Measurements from ENCODE around the gene CDH15.
"Not testable (repeated sequence)": the region's sequence is repeated elsewhere in the genome, so short reads cannot be mapped to it uniquely, and the experiment has no call there.

CDH15 gene

DNA sequence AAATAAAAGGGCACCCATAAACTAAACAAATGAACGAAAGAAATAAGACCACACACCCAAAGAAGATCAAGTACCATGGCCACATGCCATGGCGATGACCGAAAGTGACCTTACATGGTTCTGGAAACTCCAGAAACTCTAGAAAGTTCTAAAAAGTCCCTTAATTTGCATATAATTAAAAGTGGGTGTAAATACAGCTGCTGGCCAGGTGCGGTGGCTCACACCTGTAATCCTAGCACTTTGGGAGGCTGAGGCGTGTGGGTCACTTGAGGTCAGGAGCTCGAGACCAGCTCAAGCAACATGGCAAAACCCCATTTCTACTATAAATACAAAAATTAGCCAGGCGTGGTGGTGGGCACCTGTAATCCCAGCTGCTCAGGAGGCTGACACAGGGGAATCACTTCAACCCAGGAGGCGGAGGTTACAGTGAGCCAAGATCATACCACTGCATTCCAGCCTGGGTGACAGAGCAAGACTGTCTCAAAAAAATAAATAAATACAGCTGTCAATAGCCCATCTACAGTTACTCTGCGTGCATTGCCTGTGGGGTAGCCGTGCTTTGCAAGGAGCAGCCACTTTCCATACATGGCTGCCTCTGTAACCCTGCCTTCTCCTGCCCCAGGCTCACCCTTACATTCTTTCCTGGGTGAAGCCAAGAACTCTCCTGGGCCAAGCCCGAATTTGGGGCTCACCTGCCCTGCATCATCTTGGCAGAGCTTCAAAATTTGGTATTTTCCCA is 38.8 kb downstream of the CDH15 start:
- no peak overlapping the region for H3K4me3 ChIP-seq (ENCODE audit: low read length)
- no peak for DNase-seq (ENCODE audit: low read depth, low spot score)

DNA sequence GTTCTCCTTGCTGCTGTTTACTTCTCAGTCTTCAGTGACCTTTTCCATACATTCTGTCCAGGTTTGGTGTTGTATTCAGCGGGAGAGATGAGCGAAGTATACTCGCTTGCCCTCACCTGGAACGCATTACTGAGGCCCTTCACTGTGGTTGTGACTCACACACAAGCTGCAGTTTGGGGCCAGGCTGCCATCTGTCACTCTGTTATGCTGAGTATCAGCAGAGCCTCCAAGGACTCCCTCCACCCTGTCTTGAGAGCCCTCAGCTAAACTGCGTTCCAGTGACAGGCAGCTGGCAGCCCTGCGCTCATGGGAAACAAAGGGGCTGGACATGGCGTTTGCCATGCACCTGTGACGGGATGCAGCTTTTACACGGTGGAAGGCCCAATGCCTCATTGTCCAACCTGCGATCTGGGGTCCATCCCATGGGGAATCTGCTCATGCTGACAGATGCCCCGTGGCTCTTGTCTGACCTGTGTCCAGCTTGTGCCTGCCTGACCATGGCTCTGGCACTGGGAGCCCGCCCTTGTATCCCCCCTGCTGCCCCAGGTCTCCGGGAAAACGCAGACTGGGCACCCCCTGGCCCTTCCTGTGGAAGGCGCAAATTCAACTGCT is 39.5 kb downstream of the CDH15 start:
- H3K4me3 ChIP-seq (ENCODE audit: low read length): no peak overlapping the region
- DNase-seq (ENCODE audit: low read depth, low spot score): no peak

DNA sequence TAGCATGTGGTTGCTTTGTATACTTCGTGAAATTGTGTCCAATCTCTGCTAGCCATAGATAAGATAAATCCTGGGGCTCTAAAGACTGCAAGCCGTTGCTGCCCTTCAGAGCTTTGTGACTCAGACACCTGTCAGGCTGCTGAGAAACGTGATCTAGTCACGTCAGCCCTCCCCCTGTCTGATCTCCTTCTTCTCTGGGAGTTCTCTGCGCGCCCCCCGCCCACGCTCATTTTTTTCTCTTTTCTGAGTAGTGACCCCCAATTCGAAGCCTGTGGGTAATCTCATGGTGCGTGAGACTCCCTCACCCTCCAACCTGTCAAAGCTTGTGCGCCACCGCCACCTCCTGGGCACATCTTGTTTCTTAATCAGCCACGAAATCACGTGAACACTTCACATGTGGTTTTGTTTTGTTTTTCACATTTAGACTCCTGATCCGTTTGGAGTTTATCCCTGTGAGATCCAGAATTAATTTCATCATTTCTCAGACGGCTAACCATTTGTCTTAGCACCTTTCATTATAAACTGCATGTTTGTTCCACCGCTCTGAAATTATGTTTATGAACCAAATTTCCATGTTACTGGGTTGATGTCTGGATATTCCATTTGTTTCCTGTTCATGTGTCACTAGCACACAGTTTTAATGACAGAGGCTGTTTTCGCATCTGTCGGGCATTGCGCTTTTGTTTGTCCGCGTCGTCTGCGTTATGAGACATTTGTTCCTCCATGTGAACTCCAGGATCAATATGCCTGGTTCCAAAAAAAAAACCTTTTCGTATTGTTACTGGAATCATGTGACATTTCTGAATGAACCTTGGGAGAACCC is 45.0 kb downstream of the CDH15 start:
- peak; percentile 75 for DNase-seq (ENCODE audit: low read depth, low spot score)
- peak overlapping the region; percentile 72 for H3K4me3 ChIP-seq (ENCODE audit: low read length)

DNA sequence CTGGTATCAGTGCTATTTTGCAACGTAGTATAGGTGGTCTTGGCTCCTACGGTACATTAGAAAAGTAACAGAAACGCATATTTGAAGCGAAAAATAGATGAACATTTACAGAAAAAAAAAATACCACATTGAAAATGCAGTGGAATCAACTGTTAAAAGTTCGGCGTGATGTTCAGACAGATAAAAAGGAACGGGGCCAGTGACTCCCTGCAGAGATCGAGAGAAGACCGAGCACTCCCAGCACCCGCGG is 45.5 kb downstream of the CDH15 start:
- DNase-seq (ENCODE audit: low read depth, low spot score): no peak
- peak overlapping the region; percentile 72 for H3K4me3 ChIP-seq (ENCODE audit: low read length)

DNA sequence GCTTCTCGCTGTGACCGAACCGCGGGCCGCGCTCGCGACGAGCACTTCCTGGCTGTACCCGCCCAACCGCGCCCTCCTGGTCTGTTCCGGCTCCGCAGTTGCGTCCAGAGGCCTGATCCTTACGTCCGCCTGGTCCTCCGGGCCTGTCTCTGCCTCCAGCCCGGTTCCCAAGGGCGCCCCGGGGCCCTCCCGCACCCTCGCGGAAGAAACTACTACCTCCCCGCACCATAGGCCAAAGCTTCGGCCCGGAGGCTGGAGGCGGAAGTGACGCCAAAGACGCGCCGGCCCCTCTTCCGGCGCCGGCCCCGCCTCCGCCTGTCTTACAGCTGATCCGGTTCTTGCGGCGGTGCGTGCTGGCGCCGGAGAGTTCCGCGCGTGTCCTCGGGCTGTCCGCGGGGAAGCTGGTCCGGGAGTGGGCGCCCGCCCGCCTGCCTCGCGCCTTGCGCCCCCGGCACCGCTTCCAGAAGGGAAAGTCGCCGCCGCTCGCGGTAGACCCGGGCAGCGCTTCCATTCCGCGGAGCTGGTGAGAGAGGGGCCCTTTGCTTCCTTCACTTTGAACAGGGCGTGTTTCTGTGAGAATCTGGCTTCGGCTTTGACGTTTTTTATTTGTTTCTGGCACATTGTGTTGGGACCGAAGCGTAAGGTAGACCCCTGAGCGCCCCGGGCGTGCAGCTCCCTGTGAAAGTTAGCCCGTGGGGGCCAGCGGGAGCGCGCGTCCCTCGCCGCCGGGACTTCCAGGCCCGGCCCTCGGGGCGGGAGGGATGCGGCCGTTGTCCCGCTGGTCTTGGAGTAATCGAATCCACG is 46.0 kb downstream of the CDH15 start, which contains the start of gene ZNF778:
ZNF778 (plus strand) TSS at position 316 of the 804 bp plus-strand sequence. CDS start 3,425 bp downstream, outside the sequence.
- DNase-seq (ENCODE audit: low read depth, low spot score): peak; percentile 69

DNA sequence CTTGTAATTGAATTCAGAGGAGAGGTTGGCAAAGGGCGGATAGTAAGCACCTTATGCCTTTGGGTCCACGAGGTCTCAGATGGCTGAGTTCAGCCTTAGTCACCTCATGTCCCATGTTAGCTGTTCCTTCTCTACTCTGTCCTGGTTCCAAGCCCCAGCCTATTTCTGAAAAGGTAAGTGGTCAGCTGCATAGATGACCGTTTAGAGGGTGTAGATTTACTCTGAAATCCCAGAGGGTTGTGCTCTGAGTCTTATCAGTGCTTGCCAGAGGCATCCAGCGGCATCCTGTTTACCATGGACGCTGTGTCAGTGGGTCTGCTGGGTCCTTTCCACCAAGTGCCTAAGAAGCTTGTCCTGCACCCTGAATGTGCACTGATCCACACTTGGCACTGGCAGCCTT is 47.8 kb downstream of the CDH15 start:
- no peak for DNase-seq (ENCODE audit: low read depth, low spot score)
- H3K4me3 ChIP-seq (ENCODE audit: low read length): no peak overlapping the region

More for the DNA sequence above, 46.0 kb downstream of the CDH15 start, which contains the start of gene ZNF778:
- H3K4me3 ChIP-seq (ENCODE audit: low read length): peak within 1 kb of the TSS; percentile 72

DNA sequence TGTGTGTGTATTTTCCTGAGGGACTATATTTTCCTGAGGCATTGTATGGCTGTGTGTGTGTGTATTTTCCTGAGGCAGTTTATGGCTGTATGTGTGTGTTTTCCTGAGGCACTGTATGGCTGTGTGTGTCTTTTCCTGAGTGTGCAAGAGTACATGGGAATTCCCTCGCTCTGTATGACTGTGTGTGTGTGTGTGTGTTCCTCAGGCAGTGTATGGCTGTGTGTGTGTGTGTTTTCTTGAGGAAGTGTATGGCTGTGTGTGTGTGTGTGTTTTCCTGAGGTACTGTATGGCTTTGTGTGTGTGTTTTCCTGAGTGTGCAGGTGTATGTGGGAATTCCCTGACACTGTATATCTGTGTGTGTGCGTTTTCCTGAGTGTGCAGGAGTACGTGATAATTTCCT is 50.1 kb downstream of the CDH15 start:
- DNase-seq (ENCODE audit: low read depth, low spot score): no peak
- H3K4me3 ChIP-seq (ENCODE audit: low read length): no peak overlapping the region

DNA sequence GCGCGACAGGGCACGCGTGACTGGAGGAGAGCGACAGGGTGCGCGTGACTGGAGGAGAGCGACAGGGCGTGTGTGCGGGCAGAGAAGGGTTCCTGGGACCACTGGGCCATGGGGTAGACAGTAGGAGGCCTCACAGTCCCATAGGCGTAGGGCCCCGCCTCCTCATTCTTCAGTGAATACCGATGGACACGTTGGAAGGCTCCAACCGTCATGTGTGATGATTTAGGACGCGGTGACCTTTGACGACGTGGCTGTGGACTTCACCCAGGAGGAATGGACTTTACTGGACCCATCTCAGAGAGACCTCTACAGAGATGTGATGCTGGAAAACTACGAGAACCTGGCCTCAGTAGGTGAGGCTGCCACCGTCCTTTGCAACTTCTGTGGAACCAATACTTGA is 51.4 kb downstream of the CDH15 start:
- no peak for DNase-seq (ENCODE audit: low read depth, low spot score)
- no peak overlapping the region for H3K4me3 ChIP-seq (ENCODE audit: low read length)

DNA sequence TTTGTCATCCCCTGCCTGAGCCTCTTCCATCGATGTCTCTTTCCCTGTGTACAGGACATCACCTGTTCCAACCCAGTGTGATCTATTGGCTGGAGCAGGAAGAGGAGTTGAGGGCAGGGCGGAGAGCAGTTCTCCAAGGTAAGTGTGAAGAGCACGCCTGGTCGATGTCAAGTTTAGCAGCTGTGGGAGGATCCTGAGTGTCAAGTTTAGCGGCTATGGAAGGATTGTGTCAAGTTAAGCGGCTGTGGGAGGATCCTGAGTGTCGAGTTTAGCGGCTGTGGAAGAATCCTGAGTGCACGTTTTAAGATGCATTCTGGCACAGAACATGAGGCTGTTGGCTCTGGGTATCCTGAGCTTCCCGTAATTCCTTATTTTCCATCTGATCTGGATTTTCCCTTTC is 53.1 kb downstream of the CDH15 start:
- no peak for DNase-seq (ENCODE audit: low read depth, low spot score)
- no peak overlapping the region for H3K4me3 ChIP-seq (ENCODE audit: low read length)

DNA sequence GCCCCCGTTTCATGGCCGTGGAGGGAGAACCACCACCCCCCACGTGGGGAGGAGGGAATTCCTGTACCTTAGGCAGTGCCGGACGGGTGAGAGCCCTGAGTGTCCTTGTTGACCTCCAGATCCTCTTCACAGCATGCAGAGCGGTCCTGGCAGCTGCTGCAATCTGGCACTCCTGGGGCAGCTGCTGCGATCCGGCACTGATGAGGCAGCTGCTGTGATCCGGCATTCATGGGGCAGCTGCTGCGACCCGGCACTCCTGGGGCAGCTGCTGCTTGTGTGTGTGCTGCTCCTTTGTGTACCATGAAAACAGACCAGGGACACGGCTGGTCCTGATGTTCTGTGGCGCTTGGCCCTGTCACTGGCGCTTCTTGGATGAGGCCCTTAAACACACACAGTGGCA is 58.7 kb downstream of the CDH15 start:
- no peak overlapping the region for H3K4me3 ChIP-seq (ENCODE audit: low read length)
- DNase-seq (ENCODE audit: low read depth, low spot score): no peak

DNA sequence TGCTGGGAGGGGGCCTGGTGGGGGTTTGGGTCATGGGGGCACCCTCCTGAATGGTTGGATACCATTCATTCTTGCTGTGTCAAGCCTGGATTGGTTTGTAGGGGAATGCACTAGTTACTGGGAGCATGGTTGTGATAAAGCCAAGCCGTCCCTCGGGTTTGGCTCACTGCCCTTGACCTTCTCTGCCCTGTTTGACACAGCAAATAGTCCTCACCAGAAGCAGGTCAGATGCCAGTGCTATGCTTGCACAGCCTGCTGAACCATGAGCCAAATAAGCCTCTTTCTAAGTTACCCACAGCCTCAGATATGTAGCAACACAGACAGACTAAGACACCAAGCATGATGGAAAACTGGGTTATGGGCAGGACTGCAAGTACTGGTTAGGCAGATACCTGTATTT is 60.6 kb downstream of the CDH15 start:
- no peak overlapping the region for H3K4me3 ChIP-seq (ENCODE audit: low read length)
- no peak for DNase-seq (ENCODE audit: low read depth, low spot score)

DNA sequence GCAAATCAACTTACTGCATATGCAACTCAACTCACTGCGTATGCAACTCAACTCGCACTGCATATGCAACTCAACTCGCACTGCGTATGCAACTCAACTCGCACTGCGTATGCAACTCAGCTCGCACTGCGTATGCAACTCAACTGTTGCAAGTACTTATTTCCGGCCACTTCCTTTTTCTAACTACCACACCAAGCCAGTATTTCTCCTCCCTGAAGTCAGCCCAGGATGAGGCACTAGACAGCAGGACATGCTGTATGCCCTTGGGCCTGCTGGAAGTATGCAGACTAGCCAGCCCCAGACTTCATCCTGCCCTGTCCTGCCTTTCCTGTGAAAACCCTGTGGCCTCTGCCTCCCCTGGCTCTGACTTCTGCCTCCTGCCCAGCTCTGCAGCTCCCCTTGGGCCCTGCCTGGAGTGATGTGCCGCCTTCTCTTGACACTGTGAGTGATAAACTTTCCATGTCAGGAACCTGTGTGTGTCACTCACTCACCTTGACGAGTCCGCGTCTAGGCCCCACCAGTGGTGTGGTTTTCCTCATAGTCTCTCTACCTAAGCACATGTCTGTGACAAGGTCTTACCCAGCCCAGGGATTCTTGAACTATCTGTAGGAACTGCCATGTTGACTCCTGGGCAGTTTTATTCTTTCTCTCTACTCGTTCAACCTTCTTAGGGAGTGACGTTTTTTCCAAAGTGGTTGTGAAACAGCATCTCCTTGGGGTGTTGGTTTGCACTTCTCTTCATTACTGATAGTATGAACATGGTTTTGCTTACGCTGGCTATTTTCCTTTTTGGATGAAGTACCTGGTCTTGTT is 62.3 kb downstream of the CDH15 start:
- no peak overlapping the region for H3K4me3 ChIP-seq (ENCODE audit: low read length)
- DNase-seq (ENCODE audit: low read depth, low spot score): no peak

DNA sequence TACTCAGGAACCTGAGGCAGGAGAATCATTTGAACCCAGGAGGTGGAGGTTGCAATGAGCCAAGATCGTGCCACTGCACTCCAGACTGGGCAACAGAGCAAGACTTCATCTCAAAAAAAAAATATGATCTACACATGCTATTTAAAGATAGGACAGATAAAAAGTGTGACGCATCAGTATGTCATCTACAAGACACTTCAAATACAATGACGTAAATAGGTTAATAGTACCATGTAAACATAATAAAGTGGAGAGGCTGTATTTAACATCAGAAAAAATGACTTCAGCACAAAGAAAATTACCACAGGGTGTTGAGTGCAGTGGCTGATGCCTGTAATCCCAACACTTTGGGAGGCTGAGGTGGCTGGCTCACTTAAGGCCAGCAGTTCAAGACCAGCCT is 66.2 kb downstream of the CDH15 start:
- no peak for DNase-seq (ENCODE audit: low read depth, low spot score)
- no peak overlapping the region for H3K4me3 ChIP-seq (ENCODE audit: low read length)

DNA sequence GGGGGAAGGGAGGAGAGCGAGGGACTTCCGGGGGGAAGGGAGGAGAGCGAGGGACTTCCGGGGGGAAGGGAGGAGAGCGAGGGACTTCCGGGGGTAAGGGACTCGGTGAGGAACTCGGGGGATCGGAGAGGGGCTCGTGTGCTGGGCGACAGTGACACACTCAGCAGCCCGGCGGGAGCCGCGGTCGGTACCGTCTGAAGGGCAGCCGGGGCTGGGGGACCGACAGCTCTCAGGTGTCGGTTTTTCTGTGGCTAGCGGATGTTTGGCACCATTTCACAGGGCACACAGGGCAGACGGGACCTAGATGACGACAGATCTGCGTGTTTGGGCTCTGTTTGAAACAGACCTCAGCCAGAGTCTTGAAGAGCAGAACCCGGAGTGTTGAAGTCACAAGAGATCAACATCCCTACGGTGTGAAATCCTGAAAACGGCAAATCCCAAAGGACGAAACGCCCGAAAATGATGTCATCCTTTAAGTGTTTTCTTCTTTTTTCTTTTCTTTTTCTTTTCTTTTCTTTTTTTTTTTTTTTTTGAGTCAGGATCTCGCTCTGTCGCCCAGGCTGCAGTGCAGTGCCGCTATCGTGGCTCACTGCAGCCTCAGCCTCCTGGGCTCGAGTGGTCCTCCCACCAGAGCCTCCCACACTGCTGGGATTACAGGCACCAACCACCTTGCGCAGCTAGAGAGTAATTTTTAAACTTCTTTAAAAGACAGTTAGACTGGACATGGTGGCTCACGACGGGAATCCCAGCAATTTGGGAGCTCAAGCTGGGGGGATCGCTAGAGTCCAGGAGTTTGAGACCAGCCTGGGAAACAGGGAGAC is 69.8 kb downstream of the CDH15 start:
- H3K4me3 ChIP-seq (ENCODE audit: low read length): peak overlapping the region; percentile 72
- peak; percentile 85 for DNase-seq (ENCODE audit: low read depth, low spot score)

DNA sequence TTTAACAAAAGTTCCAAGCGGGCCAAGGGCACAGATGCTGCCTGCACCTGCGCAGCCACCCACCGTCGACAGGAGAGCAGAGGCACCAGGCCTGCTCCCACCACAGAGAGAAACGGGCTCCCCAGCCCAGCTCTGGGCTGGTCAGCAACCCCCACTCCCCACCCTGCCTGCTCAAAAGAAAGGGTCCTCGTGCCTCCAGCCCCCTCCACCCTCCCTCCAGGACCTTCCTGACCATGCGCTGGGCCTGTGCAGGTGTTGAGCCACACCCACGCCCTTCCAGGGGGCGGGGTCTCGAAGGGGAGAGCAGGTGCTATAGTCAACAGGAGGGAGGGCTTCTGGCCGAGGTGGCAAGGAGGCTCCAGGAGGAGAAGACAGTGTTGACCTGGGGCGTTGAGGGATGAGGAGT is 71.2 kb downstream of the CDH15 start:
- no peak for DNase-seq (ENCODE audit: low read depth, low spot score)
- H3K4me3 ChIP-seq (ENCODE audit: low read length): no peak overlapping the region

DNA sequence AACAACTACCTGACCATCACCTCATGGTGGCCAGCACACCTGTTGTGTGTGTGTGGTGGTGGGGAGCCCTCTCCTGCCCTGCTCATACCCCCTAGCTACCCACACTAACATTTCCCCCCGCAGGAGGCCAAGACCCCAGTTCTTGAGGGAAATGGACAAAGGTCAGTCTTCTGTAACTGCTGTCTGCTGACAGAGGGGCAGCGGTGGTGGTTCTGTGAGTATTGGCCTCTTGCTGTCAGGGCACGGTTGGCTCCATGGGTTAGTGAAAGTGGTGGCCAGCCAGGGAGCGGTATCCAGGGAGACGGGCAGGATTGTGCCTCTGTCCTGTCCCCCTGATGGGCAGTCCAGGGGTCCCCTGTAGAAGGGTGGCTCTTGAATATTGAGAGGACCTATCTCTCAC is 72.1 kb downstream of the CDH15 start:
- DNase-seq (ENCODE audit: low read depth, low spot score): no peak

DNA sequence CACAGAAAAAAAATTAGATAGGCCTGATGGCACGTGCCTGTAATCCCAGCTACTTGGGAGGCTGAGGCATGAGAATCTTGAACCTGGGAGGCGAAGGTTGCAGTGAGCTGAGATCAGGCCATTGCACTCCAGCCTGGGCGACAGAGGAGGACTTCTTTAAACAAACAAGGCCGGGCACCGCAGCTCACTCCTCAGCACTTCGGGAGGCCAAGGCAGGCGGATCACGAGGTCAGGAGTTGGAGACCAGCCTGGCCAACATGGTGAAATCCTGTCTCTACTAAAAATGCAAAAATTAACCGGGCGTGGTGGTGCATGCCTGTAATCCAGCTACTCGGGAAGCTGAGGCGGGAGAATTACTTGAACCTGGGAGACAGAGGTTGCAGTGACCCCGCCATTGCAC is 72.7 kb downstream of the CDH15 start:
- not testable (repeated sequence) for H3K4me3 ChIP-seq (ENCODE audit: low read length); DNase-seq (ENCODE audit: low read depth, low spot score)

More for the DNA sequence above, 72.1 kb downstream of the CDH15 start:
- no peak overlapping the region for H3K4me3 ChIP-seq (ENCODE audit: low read length)

DNA sequence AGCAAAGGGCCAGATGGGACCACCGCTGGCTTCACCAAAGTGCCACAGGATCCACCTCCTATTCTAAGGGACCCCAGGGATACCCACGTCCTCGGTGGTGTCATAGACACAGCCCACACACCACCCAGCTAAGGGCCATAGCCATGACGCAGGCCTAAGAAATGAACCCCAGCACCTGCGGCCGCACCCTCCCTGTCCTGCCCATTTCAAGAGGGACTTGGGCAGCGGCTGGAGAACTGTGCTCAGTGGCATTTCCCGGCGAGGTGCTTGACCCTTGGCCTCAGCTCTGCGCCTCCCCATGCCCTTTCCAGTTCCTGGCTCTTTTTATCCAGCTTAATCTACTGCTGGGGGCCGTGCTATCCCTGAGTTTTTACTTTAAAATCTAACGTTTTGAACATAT is 73.2 kb downstream of the CDH15 start:
- H3K4me3 ChIP-seq (ENCODE audit: low read length): no peak overlapping the region
- no peak for DNase-seq (ENCODE audit: low read depth, low spot score)

All from Jurkat, Clone E6-1 (cell line).